Breast epithelium (tissue), 4 donors: ENCODE data around the gene CCDC85B. TPM values are rescaled to one million over a fixed set of nuclear protein-coding genes. Genes with fewer than 3 reads are reported as not detected.

Experiments
- DNase-seq, 2 donors: peaks; one replicate each; pipeline ENCODE4 v3.0.0-alpha.2; 2019; ENCODE audit warnings: low spot score in 2 of 2
- H3K27ac ChIP-seq, 2 donors: fragments of 200-600 bp; sonication (generic) in 1 of 2; one replicate each; pipeline ENCODE4 v1.5.1; 2016 to 2019; ENCODE audit warnings: mild to moderate bottlenecking in 1 of 2
- H3K27me3 ChIP-seq, 2 donors: fragments of 200-600 bp; sonication (generic) in 1 of 2; one replicate each; pipeline versions ENCODE4 v1.5.1 to v1.6.0; 2017 to 2019; ENCODE audit warnings: control low read depth in 1 of 2, mild to moderate bottlenecking in 1 of 2
- H3K36me3 ChIP-seq: fragments of 200-600 bp; one replicate; pipeline ENCODE4 v1.5.1; 2019
- H3K4me1 ChIP-seq, 2 donors: fragments of 200-600 bp; sonication (generic); one replicate each; pipeline ENCODE4 v1.5.1; 2016 to 2019; ENCODE audit warnings: control low read depth in 1 of 2
- H3K4me3 ChIP-seq, 3 donors: fragments of 200-600 bp; sonication (generic); 1 replicate in 2 of 3; 2 replicates in 1 of 3; pipeline ENCODE4 v1.5.1; 2016 to 2019; ENCODE audit warnings: mild to moderate bottlenecking in 3 of 3, moderate library complexity in 2 of 3
- H3K9me3 ChIP-seq, 2 donors: fragments of 200-600 bp; sonication (generic) in 1 of 2; one replicate each; pipeline ENCODE4 v1.5.1; 2016 to 2019; ENCODE audit warnings: control low read depth in 1 of 2
- POLR2A ChIP-seq: fragments of 450-650 bp; IDR thresholded peaks from one replicate; pipeline ENCODE4 v1.6.1; 2016; ENCODE audit warnings: antibody characterized with exemption, mild to moderate bottlenecking, moderate library complexity
- POLR2AphosphoS5 ChIP-seq, 3 donors: sonication (generic); formaldehyde crosslinking; IDR thresholded peaks; one replicate each; pipeline ENCODE4 v1.6.1; 2017; ENCODE audit warnings: antibody characterized with exemption in 3 of 3
- intact Hi-C: fragments of 100-400 bp; cut with DNase I; formaldehyde crosslinking; loops from one replicate; pipeline ENCODE4 v1.15.1; 2023; ENCODE audit warnings: low total_unique reads
- total RNA-seq, 3 donors: library from RNA; depleted of rRNA; stranded (reverse); fragments of >200 nt; gene quantifications; one replicate each; pipeline ENCODE4 v1.1.0, GENCODE V29; 2016
- TF ChIP-seq, protein P1 (sequence below), 3 donors: fragments of 450-650 bp; IDR thresholded peaks; one replicate each; pipeline ENCODE4 v1.5.1; 2016 to 2017; ENCODE audit warnings: antibody characterized with exemption in 3 of 3, mild to moderate bottlenecking in 3 of 3, moderate library complexity in 3 of 3

Gene CCDC85B
- total RNA-seq, 3 donors from 2014 or later: 30.3 to 91.1 (median 41.9) TPM

DNA sequence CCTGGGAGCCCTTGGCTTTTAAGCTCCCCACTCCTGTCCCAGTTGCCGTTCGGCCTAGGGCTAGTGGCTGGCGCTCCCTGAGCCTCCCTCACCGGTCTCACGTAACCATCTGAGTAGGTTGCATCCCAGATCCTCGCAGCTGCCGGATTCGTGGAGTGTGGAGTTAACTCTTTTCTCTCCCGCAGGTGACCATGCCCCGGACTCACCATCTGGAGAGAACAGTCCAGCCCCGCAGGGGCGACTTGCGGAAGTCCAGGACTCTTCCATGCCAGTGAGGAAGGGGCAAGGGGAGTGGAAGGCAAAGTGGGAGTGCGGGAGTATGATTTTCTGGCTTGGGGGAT lies 29.3 kb upstream of the CCDC85B start:
- TF ChIP-seq POLR2A: no peak
- TF ChIP-seq, protein P1, sequence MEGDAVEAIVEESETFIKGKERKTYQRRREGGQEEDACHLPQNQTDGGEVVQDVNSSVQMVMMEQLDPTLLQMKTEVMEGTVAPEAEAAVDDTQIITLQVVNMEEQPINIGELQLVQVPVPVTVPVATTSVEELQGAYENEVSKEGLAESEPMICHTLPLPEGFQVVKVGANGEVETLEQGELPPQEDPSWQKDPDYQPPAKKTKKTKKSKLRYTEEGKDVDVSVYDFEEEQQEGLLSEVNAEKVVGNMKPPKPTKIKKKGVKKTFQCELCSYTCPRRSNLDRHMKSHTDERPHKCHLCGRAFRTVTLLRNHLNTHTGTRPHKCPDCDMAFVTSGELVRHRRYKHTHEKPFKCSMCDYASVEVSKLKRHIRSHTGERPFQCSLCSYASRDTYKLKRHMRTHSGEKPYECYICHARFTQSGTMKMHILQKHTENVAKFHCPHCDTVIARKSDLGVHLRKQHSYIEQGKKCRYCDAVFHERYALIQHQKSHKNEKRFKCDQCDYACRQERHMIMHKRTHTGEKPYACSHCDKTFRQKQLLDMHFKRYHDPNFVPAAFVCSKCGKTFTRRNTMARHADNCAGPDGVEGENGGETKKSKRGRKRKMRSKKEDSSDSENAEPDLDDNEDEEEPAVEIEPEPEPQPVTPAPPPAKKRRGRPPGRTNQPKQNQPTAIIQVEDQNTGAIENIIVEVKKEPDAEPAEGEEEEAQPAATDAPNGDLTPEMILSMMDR (IDR thresholded peaks at IDR 0.05): no peak
- no peak for TF ChIP-seq POLR2AphosphoS5 (IDR thresholded peaks at IDR 0.05)
- DNase-seq: no peak
- H3K4me1 ChIP-seq: peaks cover 4 to 11% of the 10 kb centered on the region in 2 donors

DNA sequence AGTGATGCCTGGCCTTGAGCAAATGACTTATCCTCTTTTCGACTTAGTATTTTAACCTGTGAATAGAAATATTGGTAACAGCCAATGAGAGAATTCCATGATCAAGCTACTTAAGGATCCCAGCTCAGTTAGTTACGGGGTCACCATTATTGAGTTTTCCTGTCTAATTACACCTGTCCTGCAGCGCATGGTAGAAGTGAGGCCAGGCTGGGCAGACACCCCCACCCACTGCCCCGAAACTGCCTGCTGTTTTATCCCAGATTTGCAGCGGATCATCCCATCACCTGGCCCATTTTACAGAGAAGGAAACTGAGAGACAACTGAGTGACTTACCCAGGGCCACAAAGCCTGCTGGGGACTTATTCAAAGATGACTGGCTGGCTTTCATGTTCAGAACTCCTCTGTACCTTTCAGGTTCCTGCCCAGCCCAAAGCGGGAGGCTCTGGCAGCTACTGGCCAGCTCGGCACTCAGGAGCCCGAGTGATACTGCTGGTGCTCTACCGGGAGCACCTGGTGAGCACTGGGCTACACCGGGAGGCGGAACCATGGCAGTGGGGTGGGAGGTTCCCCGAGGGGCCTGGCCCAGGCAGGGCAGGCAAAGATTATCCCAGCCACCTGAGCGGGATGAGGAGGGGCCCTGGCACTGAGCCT lies 28.8 kb upstream of the CCDC85B start:
- intact Hi-C loops: no loop called here
- no peaks in the 10 kb centered on the region for H3K9me3 ChIP-seq
- H3K27me3 ChIP-seq: no peaks in the 10 kb centered on the region
- peaks cover 5% of the 10 kb centered on the region for H3K36me3 ChIP-seq
- H3K4me1 ChIP-seq: peaks cover 4 to 7% of the 10 kb centered on the region in 2 donors
- peak overlapping the region; percentile 85 to 100 (median 99) for H3K4me3 ChIP-seq
- TF ChIP-seq, protein P1 (IDR thresholded peaks at IDR 0.05): no peak
- TF ChIP-seq POLR2AphosphoS5 (IDR thresholded peaks at IDR 0.05) (no peak), POLR2A (no peak)
- no peak for DNase-seq
- peak overlapping the region; percentile 97 to 99 for H3K27ac ChIP-seq

More for the DNA sequence above, 29.3 kb upstream of the CCDC85B start:
- Histone ChIP-seq H3K27me3 (no peaks in the 10 kb centered on the region), H3K27ac (peak overlapping the region; percentile 97 to 99), H3K36me3 (peaks cover 5% of the 10 kb centered on the region), H3K4me3 (peak overlapping the region; percentile 85 to 100 (median 99)), H3K9me3 (no peaks in the 10 kb centered on the region)
- intact Hi-C loops: no loop called here

DNA sequence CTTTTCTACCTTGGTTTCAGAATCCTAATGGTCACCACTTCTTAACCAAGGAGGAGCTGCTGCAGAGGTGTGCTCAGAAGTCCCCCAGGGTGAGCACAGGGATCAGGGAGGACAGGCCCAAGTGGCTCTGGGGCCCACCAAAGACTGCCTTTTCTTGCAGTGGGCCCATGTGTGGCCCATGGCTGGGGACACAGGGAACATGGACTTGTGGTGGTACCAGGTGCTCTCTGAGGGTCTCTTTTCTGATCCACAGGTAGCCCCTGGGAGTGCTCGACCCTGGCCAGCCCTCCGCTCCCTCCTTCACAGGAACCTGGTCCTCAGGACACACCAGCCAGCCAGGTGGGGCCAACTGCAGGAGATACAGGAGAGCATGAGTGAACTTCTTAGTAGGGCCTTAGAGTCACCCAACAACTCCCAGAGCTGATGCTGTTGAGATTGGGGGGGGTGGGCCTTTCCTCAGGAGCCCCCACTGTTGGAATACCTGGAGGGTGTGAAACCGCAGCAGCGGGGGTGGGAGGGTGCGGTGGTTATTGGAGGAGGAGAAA lies 28.2 kb upstream of the CCDC85B start:
- peak overlapping the region; percentile 97 to 99 for H3K27ac ChIP-seq
- peak overlapping the region in 1 of 3 donors; percentile 100 for H3K4me3 ChIP-seq
- no peaks in the 10 kb centered on the region for H3K27me3 ChIP-seq
- intact Hi-C loops: no loop called here
- no peak for TF ChIP-seq POLR2AphosphoS5 (IDR thresholded peaks at IDR 0.05)
- TF ChIP-seq POLR2A: no peak
- TF ChIP-seq, protein P1 (IDR thresholded peaks at IDR 0.05): no peak
- peaks cover 4 to 7% of the 10 kb centered on the region in 2 donors for H3K4me1 ChIP-seq
- no peak for DNase-seq
- H3K9me3 ChIP-seq: no peaks in the 10 kb centered on the region
- H3K36me3 ChIP-seq: peaks cover 5% of the 10 kb centered on the region

DNA sequence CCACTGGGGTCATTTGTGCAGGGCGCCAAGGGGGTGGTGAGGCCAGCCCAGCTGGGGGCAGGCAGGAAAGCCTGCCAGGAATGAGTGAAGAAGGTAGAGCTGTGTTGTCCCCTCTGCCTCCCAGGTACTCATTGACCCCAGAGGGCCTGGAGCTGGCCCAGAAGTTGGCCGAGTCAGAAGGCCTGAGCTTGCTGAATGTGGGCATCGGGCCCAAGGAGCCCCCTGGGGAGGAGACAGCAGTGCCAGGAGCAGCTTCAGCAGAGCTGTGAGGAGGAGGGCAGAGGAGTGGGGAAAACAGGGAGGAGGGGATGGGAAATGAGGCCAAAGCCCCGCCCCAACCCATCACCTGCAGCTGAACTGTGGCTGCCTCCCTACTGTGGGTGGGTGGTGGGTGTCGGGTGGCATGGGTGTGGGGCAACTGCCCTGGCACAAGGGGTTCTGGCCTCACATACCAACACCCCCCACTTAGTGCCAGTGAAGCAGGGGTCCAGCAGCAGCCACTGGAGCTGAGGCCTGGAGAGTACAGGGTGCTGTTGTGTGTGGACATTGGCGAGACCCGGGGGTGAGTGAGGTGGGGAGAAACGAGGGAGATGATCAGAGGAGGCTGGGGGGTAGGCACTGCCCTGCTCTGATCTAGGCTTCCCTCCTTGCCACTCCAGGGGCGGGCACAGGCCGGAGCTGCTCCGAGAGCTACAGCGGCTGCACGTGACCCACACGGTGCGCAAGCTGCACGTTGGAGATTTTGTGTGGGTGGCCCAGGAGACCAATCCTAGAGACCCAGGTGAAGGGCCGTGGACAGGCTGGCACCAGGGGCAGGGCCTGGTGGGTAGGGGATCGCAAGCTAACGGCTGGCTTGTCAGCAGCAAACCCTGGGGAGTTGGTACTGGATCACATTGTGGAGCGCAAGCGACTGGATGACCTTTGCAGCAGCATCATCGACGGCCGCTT lies 27.3 kb upstream of the CCDC85B start:
- no peak for DNase-seq
- Histone ChIP-seq H3K27me3 (no peaks in the 10 kb centered on the region), H3K36me3 (peaks cover 5% of the 10 kb centered on the region), H3K4me3 (no peak overlapping the region), H3K27ac (peak overlapping the region in 1 of 2 donors; percentile 50), H3K4me1 (peaks cover 4 to 7% of the 10 kb centered on the region in 2 donors), H3K9me3 (no peaks in the 10 kb centered on the region)
- intact Hi-C loops: no loop called here
- TF ChIP-seq POLR2AphosphoS5 (IDR thresholded peaks at IDR 0.05) (no peak), POLR2A (no peak)
- TF ChIP-seq, protein P1 (IDR thresholded peaks at IDR 0.05): no peak
